ENCODE measurements around the gene AP4E1. TPM values are rescaled to one million over a fixed set of nuclear protein-coding genes. Genes with fewer than 3 reads are reported as not detected.

Gene AP4E1
- total and polyA plus RNA-seq, 2 of the 8 experiments (the other 6 are each of a cell fraction or from before 2014, with no cell fraction given), result 1.4 to 10.9 TPM

- Histone ChIP-seq H3K79me2 (ENCODE audit: control insufficient read depth in 1 of 2, insufficient read depth in 2 of 2, low read length in 2 of 2) (no peaks in the 10 kb centered on the region), H3K18ac (ENCODE audit: extremely low read depth, low read length) (no peak overlapping the region), H2AK5ac (ENCODE audit: low read depth, low read length) (no peak overlapping the region), H2BK12ac (ENCODE audit: low read depth, low read length) (no peak overlapping the region), H2BK120ac (replicated peaks; ENCODE audit: low read depth, low read length) (no peak overlapping the region), H4K20me1 (replicated peaks in 1 of 2; ENCODE audit: control insufficient read depth in 1 of 2, insufficient read depth in 2 of 2, low read length in 2 of 2) (no peaks in the 10 kb centered on the region), H3K4ac (replicated peaks; ENCODE audit: insufficient read length, low read depth, low read length) (no peak overlapping the region), H3K23me2 (ENCODE audit: low read depth, low read length) (no peaks in the 10 kb centered on the region), H4K5ac (ENCODE audit: insufficient read length, low read depth, low read length) (no peak overlapping the region), H2BK20ac (ENCODE audit: low read length) (no peak overlapping the region), H4K8ac (ENCODE audit: extremely low read depth, insufficient read depth, low read length) (no peak overlapping the region), H3K14ac (ENCODE audit: insufficient read length) (no peak overlapping the region), H3K36me3 (ENCODE audit: control insufficient read depth in 2 of 4, insufficient read depth in 4 of 4, low read length in 3 of 4) (no peaks in the 10 kb centered on the region), H3K23ac (ENCODE audit: insufficient read length) (no peak overlapping the region), H2BK15ac (ENCODE audit: low read length) (no peak overlapping the region), H2BK5ac (ENCODE audit: low read depth, low read length) (no peak overlapping the region), H4K91ac (replicated peaks; ENCODE audit: insufficient read length, low read length) (no peak overlapping the region), H3K27me3 (replicated peaks in 1 of 4; ENCODE audit: control insufficient read depth in 3 of 4, extremely low read depth in 1 of 4, insufficient read depth in 3 of 4, low read length in 3 of 4) (no peaks in the 10 kb centered on the region), H2AFZ (ENCODE audit: low read length) (no peak overlapping the region), H3K9ac (replicated peaks in 1 of 4; ENCODE audit: extremely low read depth in 1 of 4, low read depth in 3 of 4, low read length in 3 of 4) (no peak overlapping the region), H3K4me2 (ENCODE audit: insufficient read depth in 1 of 2, low read depth in 2 of 2, low read length in 2 of 2) (no peak overlapping the region), H3K27ac (ENCODE audit: low read depth, low read length) (no peak overlapping the region), H3K56ac (replicated peaks; ENCODE audit: insufficient read length, low read depth, low read length) (no peak overlapping the region), H3K4me3 (ENCODE audit: extremely low read depth in 1 of 4, insufficient read depth in 2 of 4, low read depth in 3 of 4, low read length in 4 of 4) (no peak overlapping the region), H3K9me3 (ENCODE audit: insufficient read depth in 2 of 2, low read depth in 1 of 2, low read length in 1 of 2) (0 out of 4 replicates have a peak, but pooled peaks cover 3 to 5% of the 10 kb centered on the region in 2 experiments), H3K4me1 (replicated peaks in 1 of 4; ENCODE audit: control insufficient read depth in 3 of 4, insufficient read depth in 4 of 4, low read length in 3 of 4) (no peaks in the 10 kb centered on the region), H3K79me1 (ENCODE audit: low read depth, low read length) (no peaks in the 10 kb centered on the region)
- WGBS, 2 experiments (ENCODE audit: extremely low coverage in 1 of 2, insufficient coverage in 1 of 2, insufficient read length in 1 of 2, insufficient replicate concordance in 2 of 2, low coverage in 1 of 2, low lambda C conversion rate in 2 of 2, missing lambda C conversion rate in 1 of 2), result 87% methylated on average over 2 of the region's 2 CpGs; no CpG with 5 or more reads in 1 of the 2 experiments
- CTCF ChIA-PET (ENCODE audit: partially characterized antibody), result interaction anchor here (0.6 to 2.8 kb wide), 10 partner anchors 10 to 276 kb away, joined by 3 to 14 read pairs (median 4); no protein-coding TSS in a partner anchor
- DNase-seq (ENCODE audit: low read depth in 1 of 2, low spot score in 2 of 2), result no peak
- FAIRE-seq, result no peak
- no peak for TF ChIP-seq YY1 (IDR thresholded peaks at IDR 0.05; ENCODE audit: low read depth, low read length)
- TF ChIP-seq MAX (IDR thresholded peaks at IDR 0.05), result no peak
- TF ChIP-seq ASH2L (IDR thresholded peaks at IDR 0.05; ENCODE audit: low read length), result no peak
- TF ChIP-seq SAP30 (IDR thresholded peaks at IDR 0.05; ENCODE audit: insufficient read depth, insufficient replicate concordance, low read length), result no peak
- no peak for TF ChIP-seq TEAD4 (IDR thresholded peaks at IDR 0.05; ENCODE audit: low read depth, low read length)
- no peak for TF ChIP-seq CHD2 (IDR thresholded peaks at IDR 0.05; ENCODE audit: low read length)
- TF ChIP-seq JUND (IDR thresholded peaks at IDR 0.05; ENCODE audit: low read length), result no peak
- no peak for TF ChIP-seq JUN (IDR thresholded peaks at IDR 0.05; ENCODE audit: low read depth, low read length)
- no peak for TF ChIP-seq MAFK (IDR thresholded peaks at IDR 0.05; ENCODE audit: low read depth, low read length)
- no peak for TF ChIP-seq SIN3A (conservative IDR thresholded peaks at IDR 0.05 in 1 of 2, IDR thresholded peaks at IDR 0.05 in 1 of 2; ENCODE audit: low read depth in 1 of 2, low read length in 2 of 2)
- POLR2A ChIA-PET (ENCODE audit: partially characterized antibody), result interaction anchor here (0.7 kb wide), 1 partner anchor 21 kb away, joined by 3 read pairs; no protein-coding TSS in a partner anchor
Observed at GRCh38 chr15:50886611-50887345, 21.7 kb upstream of the AP4E1 start.
